Breast epithelium (tissue), 3 donors: Measurements from ENCODE around the gene APOL4.

Experiments used
- POLR2A ChIP-seq: fragments of 450-650 bp; IDR thresholded peaks from one replicate; pipeline ENCODE4 v1.6.1; 2016; ENCODE audit warnings: antibody characterized with exemption, mild to moderate bottlenecking, moderate library complexity
- POLR2AphosphoS5 ChIP-seq, 3 donors: sonication (generic); formaldehyde crosslinking; IDR thresholded peaks; one replicate each; pipeline ENCODE4 v1.6.1; 2017; ENCODE audit warnings: antibody characterized with exemption in 3 of 3
- TF ChIP-seq, protein P1 (sequence below), 3 donors: fragments of 450-650 bp; IDR thresholded peaks; one replicate each; pipeline ENCODE4 v1.5.1; 2016 to 2017; ENCODE audit warnings: antibody characterized with exemption in 3 of 3, mild to moderate bottlenecking in 3 of 3, moderate library complexity in 3 of 3

DNA sequence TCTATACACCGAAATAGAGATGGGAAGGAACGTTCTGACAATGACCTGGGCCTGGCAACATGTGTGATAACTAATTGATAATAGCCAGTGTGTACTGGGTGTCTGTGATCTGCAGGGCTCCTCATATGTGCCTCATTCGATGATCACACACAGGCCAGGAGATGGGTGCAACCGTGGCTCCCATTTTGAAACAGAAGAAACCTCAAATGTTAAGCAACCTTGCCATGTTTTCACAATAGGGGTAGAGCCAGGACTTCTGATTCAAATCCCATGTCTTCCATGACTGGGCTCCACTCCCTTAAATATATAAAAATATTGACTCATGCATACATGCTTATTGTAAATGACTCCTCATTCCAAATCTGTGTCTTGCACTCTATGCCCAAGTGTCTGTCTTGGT, 52.2 kb downstream of the APOL4 start:
- TF ChIP-seq, protein P1, sequence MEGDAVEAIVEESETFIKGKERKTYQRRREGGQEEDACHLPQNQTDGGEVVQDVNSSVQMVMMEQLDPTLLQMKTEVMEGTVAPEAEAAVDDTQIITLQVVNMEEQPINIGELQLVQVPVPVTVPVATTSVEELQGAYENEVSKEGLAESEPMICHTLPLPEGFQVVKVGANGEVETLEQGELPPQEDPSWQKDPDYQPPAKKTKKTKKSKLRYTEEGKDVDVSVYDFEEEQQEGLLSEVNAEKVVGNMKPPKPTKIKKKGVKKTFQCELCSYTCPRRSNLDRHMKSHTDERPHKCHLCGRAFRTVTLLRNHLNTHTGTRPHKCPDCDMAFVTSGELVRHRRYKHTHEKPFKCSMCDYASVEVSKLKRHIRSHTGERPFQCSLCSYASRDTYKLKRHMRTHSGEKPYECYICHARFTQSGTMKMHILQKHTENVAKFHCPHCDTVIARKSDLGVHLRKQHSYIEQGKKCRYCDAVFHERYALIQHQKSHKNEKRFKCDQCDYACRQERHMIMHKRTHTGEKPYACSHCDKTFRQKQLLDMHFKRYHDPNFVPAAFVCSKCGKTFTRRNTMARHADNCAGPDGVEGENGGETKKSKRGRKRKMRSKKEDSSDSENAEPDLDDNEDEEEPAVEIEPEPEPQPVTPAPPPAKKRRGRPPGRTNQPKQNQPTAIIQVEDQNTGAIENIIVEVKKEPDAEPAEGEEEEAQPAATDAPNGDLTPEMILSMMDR (IDR thresholded peaks at IDR 0.05), result no peak
- TF ChIP-seq POLR2A (no peak), POLR2AphosphoS5 (IDR thresholded peaks at IDR 0.05) (peak in 1 of 3 donors; percentile 78)
